ENCODE data around the gene UBE2J2. TPM values are rescaled to one million over a fixed set of nuclear protein-coding genes. Genes with fewer than 3 reads are reported as not detected.
A peak's percentile ranks its signal among the peaks of the same experiment; 100 is the strongest.

Gene UBE2J2
- total and polyA plus RNA-seq, 2 of the 4 experiments (the other 2 are of a cell fraction): 20.6 to 67.5 TPM

DNA sequence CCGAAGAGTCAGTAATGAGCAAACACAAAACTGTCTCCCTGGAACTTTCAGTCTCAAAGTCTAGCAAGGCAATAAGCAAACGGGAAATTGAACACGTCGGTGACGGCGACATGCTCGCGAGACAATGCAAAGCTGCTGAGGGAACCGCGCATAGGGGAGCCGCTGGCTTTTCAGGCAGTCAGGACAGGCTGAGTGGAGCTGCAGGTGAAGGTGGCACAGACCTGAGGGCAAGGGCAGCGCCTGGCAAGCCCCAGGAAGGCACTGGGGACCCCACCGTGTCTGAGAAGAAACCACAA lies 45.9 kb upstream of the UBE2J2 start:
- H4K91ac ChIP-seq (ENCODE audit: insufficient read depth, low read depth, low read length): no peak overlapping the region
- no peak overlapping the region for H2BK5ac ChIP-seq (ENCODE audit: low read depth, low read length, poor library complexity, severe bottlenecking)
- H3K9me1 ChIP-seq (ENCODE audit: insufficient read depth, low read length): peaks cover 4% of the 10 kb centered on the region
- peaks cover 37% of the 10 kb centered on the region for H3K36me3 ChIP-seq (ENCODE audit: control insufficient read depth, insufficient read depth, low read length)
- H3K4me2 ChIP-seq (ENCODE audit: low read depth, low read length): no peak overlapping the region
- BruUV-seq (replicated peaks): no TSS peak
- H3K27me3 ChIP-seq (ENCODE audit: control insufficient read depth, insufficient read depth, low read length): no peaks in the 10 kb centered on the region
- H3K56ac ChIP-seq (ENCODE audit: extremely low read depth, insufficient read depth, low read length): no peak overlapping the region
- no peak overlapping the region for H2BK15ac ChIP-seq (ENCODE audit: low read depth, low read length)
- no peak overlapping the region for H3K4ac ChIP-seq (ENCODE audit: low read depth, low read length)
- ATAC-seq (ENCODE audit: low read depth) (no peak), DNase-seq (no peak)
- H3K9me3 ChIP-seq (ENCODE audit: control insufficient read depth, insufficient read depth, low read length): no peaks in the 10 kb centered on the region
- dilution Hi-C loops (cut with HindIII; ENCODE audit: low sequenced_read_pairs, unreplicated experiment): no loop called here
- H3K79me1 ChIP-seq (ENCODE audit: low read depth in 1 of 2, low read length in 2 of 2): peaks cover 14 to 75% of the 10 kb centered on the region in 2 experiments
- H4K20me1 ChIP-seq (ENCODE audit: insufficient read depth, low read length): peaks cover 75% of the 10 kb centered on the region
- TF ChIP-seq, protein P1, sequence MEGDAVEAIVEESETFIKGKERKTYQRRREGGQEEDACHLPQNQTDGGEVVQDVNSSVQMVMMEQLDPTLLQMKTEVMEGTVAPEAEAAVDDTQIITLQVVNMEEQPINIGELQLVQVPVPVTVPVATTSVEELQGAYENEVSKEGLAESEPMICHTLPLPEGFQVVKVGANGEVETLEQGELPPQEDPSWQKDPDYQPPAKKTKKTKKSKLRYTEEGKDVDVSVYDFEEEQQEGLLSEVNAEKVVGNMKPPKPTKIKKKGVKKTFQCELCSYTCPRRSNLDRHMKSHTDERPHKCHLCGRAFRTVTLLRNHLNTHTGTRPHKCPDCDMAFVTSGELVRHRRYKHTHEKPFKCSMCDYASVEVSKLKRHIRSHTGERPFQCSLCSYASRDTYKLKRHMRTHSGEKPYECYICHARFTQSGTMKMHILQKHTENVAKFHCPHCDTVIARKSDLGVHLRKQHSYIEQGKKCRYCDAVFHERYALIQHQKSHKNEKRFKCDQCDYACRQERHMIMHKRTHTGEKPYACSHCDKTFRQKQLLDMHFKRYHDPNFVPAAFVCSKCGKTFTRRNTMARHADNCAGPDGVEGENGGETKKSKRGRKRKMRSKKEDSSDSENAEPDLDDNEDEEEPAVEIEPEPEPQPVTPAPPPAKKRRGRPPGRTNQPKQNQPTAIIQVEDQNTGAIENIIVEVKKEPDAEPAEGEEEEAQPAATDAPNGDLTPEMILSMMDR (conservative IDR thresholded peaks at IDR 0.05; ENCODE audit: low read depth, low read length): no peak
- no peak for TF ChIP-seq FOS (IDR thresholded peaks at IDR 0.05; ENCODE audit: low read depth, low read length)
- no peak for TF ChIP-seq CEBPB (IDR thresholded peaks at IDR 0.05; ENCODE audit: low read depth, low read length)
- TF ChIP-seq RAD21 (IDR thresholded peaks at IDR 0.05; ENCODE audit: low read length): no peak
- TF ChIP-seq CHD1 (IDR thresholded peaks at IDR 0.05; ENCODE audit: low read depth, low read length): no peak
- TF ChIP-seq, protein P2, sequence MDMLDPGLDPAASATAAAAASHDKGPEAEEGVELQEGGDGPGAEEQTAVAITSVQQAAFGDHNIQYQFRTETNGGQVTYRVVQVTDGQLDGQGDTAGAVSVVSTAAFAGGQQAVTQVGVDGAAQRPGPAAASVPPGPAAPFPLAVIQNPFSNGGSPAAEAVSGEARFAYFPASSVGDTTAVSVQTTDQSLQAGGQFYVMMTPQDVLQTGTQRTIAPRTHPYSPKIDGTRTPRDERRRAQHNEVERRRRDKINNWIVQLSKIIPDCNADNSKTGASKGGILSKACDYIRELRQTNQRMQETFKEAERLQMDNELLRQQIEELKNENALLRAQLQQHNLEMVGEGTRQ (IDR thresholded peaks at IDR 0.05; ENCODE audit: low read depth, low read length): no peak
- TF ChIP-seq SMC3 (IDR thresholded peaks at IDR 0.05; ENCODE audit: low read depth, low read length): no peak
- no peak for TF ChIP-seq MAZ (IDR thresholded peaks at IDR 0.05; ENCODE audit: borderline replicate concordance, low read depth, low read length)
- no peak for TF ChIP-seq RCOR1 (IDR thresholded peaks at IDR 0.05; ENCODE audit: insufficient replicate concordance, low read length)
- no peak for TF ChIP-seq RFX5 (IDR thresholded peaks at IDR 0.05; ENCODE audit: low read depth, low read length)
- no peak for TF ChIP-seq MAFK (IDR thresholded peaks at IDR 0.05; ENCODE audit: low read depth, low read length)
- POLR2A ChIA-PET (ENCODE audit: unreplicated experiment): no interaction called here
- H2BK120ac ChIP-seq (ENCODE audit: low read depth, low read length): no peak overlapping the region
- H3K4me3 ChIP-seq (ENCODE audit: insufficient read depth, low read depth, low read length): no peak overlapping the region
- H4K8ac ChIP-seq (ENCODE audit: low read depth in 2 of 2, low read length in 2 of 2): no peak overlapping the region
- CTCF ChIA-PET: no interaction called here
- H2AFZ ChIP-seq (replicated peaks; ENCODE audit: low read length, poor library complexity): peak overlapping the region; percentile 11
- H3K23ac ChIP-seq (ENCODE audit: low read depth, low read length): no peak overlapping the region
- no peak overlapping the region for H2BK20ac ChIP-seq (ENCODE audit: low read depth, low read length)
- intact Hi-C loops (cut with micrococcal nuclease): no loop called here
- H3K14ac ChIP-seq (replicated peaks; ENCODE audit: low read depth, low read length): no peak overlapping the region
- H3K9ac ChIP-seq (ENCODE audit: low read depth, low read length): no peak overlapping the region
- H2AK5ac ChIP-seq (ENCODE audit: low read depth, low read length): no peak overlapping the region
- no peak overlapping the region for H4K5ac ChIP-seq (ENCODE audit: low read depth, low read length)
- peaks cover 13% of the 10 kb centered on the region; the same call in 1 of the 2 replicates for H3K4me1 ChIP-seq (ENCODE audit: control insufficient read depth, insufficient read depth, low read length)
- H3K27ac ChIP-seq (ENCODE audit: insufficient read depth, low read length): no peak overlapping the region
- H3K18ac ChIP-seq (ENCODE audit: low read depth, low read length): no peak overlapping the region
- peak overlapping the region; percentile 71 for H2AK9ac ChIP-seq (replicated peaks; ENCODE audit: low read depth, low read length, poor library complexity)
- in situ Hi-C loops (cut with MboI; ENCODE audit: low sequenced_read_pairs): no loop called here
- 95% methylated on average over 9 of the region's 13 CpGs; no CpG with 5 or more reads in 1 of the 2 experiments for WGBS, 2 experiments (ENCODE audit: extremely low coverage in 2 of 2, insufficient read length in 1 of 2)

Measured in IMR-90 (cell line).